ENCODE data around the gene EFCAB5.
"Not testable (repeated sequence)": the region's sequence is repeated elsewhere in the genome, so short reads cannot be mapped to it uniquely, and the experiment has no call there.

EFCAB5 gene

GRCh38 chr17:29935909-29936308, 5.5 kb upstream of the EFCAB5 start:
- DNase-seq (ENCODE audit: low spot score) = not testable (repeated sequence)

- DNase-seq (ENCODE audit: low spot score) = no peak
Measured at GRCh38 chr17:29936724-29937123, 4.7 kb upstream of the EFCAB5 start.

- DNase-seq (ENCODE audit: low spot score) = no peak
Measured at GRCh38 chr17:29945281-29945680, 3.8 kb downstream of the EFCAB5 start.

- no peak for DNase-seq (ENCODE audit: low spot score)
Measured at GRCh38 chr17:29948448-29949215, 7.2 kb downstream of the EFCAB5 start.

GRCh38 chr17:29949696-29950095, 8.3 kb downstream of the EFCAB5 start:
- no peak for DNase-seq (ENCODE audit: low spot score)

GRCh38 chr17:29954405-29954804, 13.0 kb downstream of the EFCAB5 start:
- DNase-seq (ENCODE audit: low spot score) = no peak

GRCh38 chr17:29956225-29956624, 14.8 kb downstream of the EFCAB5 start:
- no peak for DNase-seq (ENCODE audit: low spot score)

- not testable (repeated sequence) for DNase-seq (ENCODE audit: low spot score)
Measured at GRCh38 chr17:29957488-29957887, 16.1 kb downstream of the EFCAB5 start.

GRCh38 chr17:29958947-29959657, 17.7 kb downstream of the EFCAB5 start:
- DNase-seq (ENCODE audit: low spot score) = peak; percentile 3

GRCh38 chr17:29959658-29960337, 18.4 kb downstream of the EFCAB5 start:
- no peak for DNase-seq (ENCODE audit: low spot score)

GRCh38 chr17:29962656-29963055, 21.2 kb downstream of the EFCAB5 start:
- DNase-seq (ENCODE audit: low spot score) = peak; percentile 5

- DNase-seq (ENCODE audit: low spot score) = no peak
Measured at GRCh38 chr17:29968271-29968670, 26.8 kb downstream of the EFCAB5 start.

GRCh38 chr17:29972277-29972676, 30.8 kb downstream of the EFCAB5 start:
- no peak for DNase-seq (ENCODE audit: low spot score)

- no peak for DNase-seq (ENCODE audit: low spot score)
Measured at GRCh38 chr17:29973005-29973404, 31.6 kb downstream of the EFCAB5 start.

- DNase-seq (ENCODE audit: low spot score) = no peak
Measured at GRCh38 chr17:29977836-29978235, 36.4 kb downstream of the EFCAB5 start.

- no peak for DNase-seq (ENCODE audit: low spot score)
Measured at GRCh38 chr17:29980261-29980660, 38.8 kb downstream of the EFCAB5 start.

GRCh38 chr17:29982991-29983653, 41.7 kb downstream of the EFCAB5 start:
- no peak for DNase-seq (ENCODE audit: low spot score)

- DNase-seq (ENCODE audit: low spot score) = no peak
Measured at GRCh38 chr17:29996458-29996857, 55.0 kb downstream of the EFCAB5 start.

- DNase-seq (ENCODE audit: low spot score) = peak; percentile 19
Measured at GRCh38 chr17:30000001-30000754, 58.7 kb downstream of the EFCAB5 start.

GRCh38 chr17:30000755-30001257, 59.4 kb downstream of the EFCAB5 start:
- no peak for DNase-seq (ENCODE audit: low spot score)

GRCh38 chr17:30002088-30002487, 60.7 kb downstream of the EFCAB5 start:
- no peak for DNase-seq (ENCODE audit: low spot score)
